EH (cell line): ENCODE results near the gene C4orf51.

Experiments
- DNase-seq: peaks from one replicate; pipeline ENCODE4 v3.0.0-alpha.2; 2015; ENCODE audit warnings: low read depth

Gene C4orf51

GRCh38 chr4:145756244-145756643 is 76.3 kb downstream of the C4orf51 start:
- no peak for DNase-seq

- no peak for DNase-seq
Observed at GRCh38 chr4:145757188-145757587, 77.2 kb downstream of the C4orf51 start.

- DNase-seq = no peak
Observed at GRCh38 chr4:145760176-145760575, 80.2 kb downstream of the C4orf51 start.

- DNase-seq = no peak
Observed at GRCh38 chr4:145760961-145761929, 81.3 kb downstream of the C4orf51 start.

- DNase-seq = no peak
Observed at GRCh38 chr4:145762719-145763118, 82.8 kb downstream of the C4orf51 start.

GRCh38 chr4:145763399-145763798 is 83.5 kb downstream of the C4orf51 start:
- no peak for DNase-seq

GRCh38 chr4:145766273-145766672 is 86.3 kb downstream of the C4orf51 start:
- no peak for DNase-seq

- DNase-seq = no peak
Observed at GRCh38 chr4:145769450-145770037, 89.6 kb downstream of the C4orf51 start.

- no peak for DNase-seq
Observed at GRCh38 chr4:145770124-145770523, 90.2 kb downstream of the C4orf51 start.

GRCh38 chr4:145772347-145772746 is 92.4 kb downstream of the C4orf51 start:
- no peak for DNase-seq

- no peak for DNase-seq
Observed at GRCh38 chr4:145773581-145774234, 93.8 kb downstream of the C4orf51 start.

- no peak for DNase-seq
Observed at GRCh38 chr4:145774473-145774872, 94.5 kb downstream of the C4orf51 start.

GRCh38 chr4:145775406-145775805 is 95.5 kb downstream of the C4orf51 start:
- no peak for DNase-seq

- no peak for DNase-seq
Observed at GRCh38 chr4:145776208-145776607, 96.3 kb downstream of the C4orf51 start.

- peak; percentile 34 for DNase-seq
Observed at GRCh38 chr4:145779319-145779801, 99.4 kb downstream of the C4orf51 start.

GRCh38 chr4:145781351-145781750 is 101.4 kb downstream of the C4orf51 start:
- DNase-seq = no peak
